Endothelial cell of umbilical vein (primary cell): Measurements from ENCODE around the gene MT1HL1. TPM values are rescaled to one million over a fixed set of nuclear protein-coding genes. Genes with fewer than 3 reads are reported as not detected.

Experiments
- BruUV-seq: library from RNA; stranded (reverse); fragments of 400-500 nt; replicated peaks from 2 replicates; lab custom pipeline; 2021; lab: Mats Ljungman, UMichigan
- CTCF ChIA-PET: fragments of 300-600, 350-600 bp; sonication (Branson Sonifier 250); formaldehyde crosslinking; loops from one replicate; lab custom pipeline; 2021; ENCODE audit warnings: antibody characterized with exemption, inconsistent platforms; lab: Charles Lee
- POLR2A ChIA-PET: fragments of 300-600, 350-600 bp; sonication (Branson Sonifier 250); formaldehyde crosslinking; loops from one replicate; lab custom pipeline; 2021; ENCODE audit warnings: antibody characterized with exemption, inconsistent platforms; lab: Charles Lee
- DNase-seq: peaks from one replicate; pipeline ENCODE4 v3.0.0-alpha.2; 2011; ENCODE audit warnings: low read depth, low spot score
- FAIRE-seq: peaks from 2 replicates; lab custom pipeline; 2011; peaks lifted over from hg19 to GRCh38; lab: Jason Lieb, UNC
- H2AFZ ChIP-seq: 2 replicates; pipeline ENCODE4 v1.6.0; 2012; ENCODE audit warnings: low read depth, low read length, control low read depth, inconsistent platforms
- H3K27ac ChIP-seq: 2 replicates; pipeline ENCODE4 v1.5.1; 2011; ENCODE audit warnings: low read depth, mild to moderate bottlenecking, control low read depth, low read length, moderate library complexity; ENCODE audit not compliant: insufficient read depth
- H3K27me3 ChIP-seq, 2 experiments: 2 replicates each; pipeline versions ENCODE4 v1.6.0 to v1.6.1; 2011; ENCODE audit warnings: low read length in 2 of 2, mixed read lengths in 1 of 2; ENCODE audit not compliant: control insufficient read depth in 2 of 2, insufficient read depth in 2 of 2
- H3K36me3 ChIP-seq, 2 experiments: 2 replicates in 1 of 2; 3 replicates in 1 of 2; pipeline ENCODE4 v1.5.1; 2011; ENCODE audit warnings: low read length in 2 of 2, mild to moderate bottlenecking in 1 of 2, moderate library complexity in 1 of 2; ENCODE audit not compliant: control insufficient read depth in 2 of 2, insufficient read depth in 2 of 2; ENCODE audit errors: extremely low read depth in 1 of 2
- H3K4me1 ChIP-seq: 3 replicates; pipeline ENCODE4 v1.5.1; 2011; ENCODE audit warnings: mild to moderate bottlenecking, low read length; ENCODE audit not compliant: control insufficient read depth, insufficient read depth; ENCODE audit errors: extremely low read depth
- H3K4me2 ChIP-seq: 2 replicates; pipeline ENCODE4 v1.6.1; 2011; ENCODE audit warnings: low read length, control low read depth, mixed read lengths; ENCODE audit not compliant: insufficient read depth
- H3K4me3 ChIP-seq, 3 experiments: fragments of 200-600 bp in 1 of 3; sonication (generic), shearing (Covaris generic) in 1 of 3; replicated peaks in 1 of 3; 2 replicates each; pipeline ENCODE4 v1.5.1; 2011 to 2016; ENCODE audit warnings: control low read depth in 3 of 3, low read length in 3 of 3, mild to moderate bottlenecking in 2 of 3, inconsistent platforms in 1 of 3, low read depth in 1 of 3, moderate library complexity in 1 of 3; ENCODE audit not compliant: insufficient read depth in 1 of 3
- H3K79me2 ChIP-seq: 2 replicates; pipeline ENCODE4 v1.6.0; 2012; ENCODE audit warnings: low read length, inconsistent platforms; ENCODE audit not compliant: control insufficient read depth, insufficient read depth
- H3K9ac ChIP-seq: replicated peaks from 2 replicates; pipeline ENCODE3; 2011; ENCODE audit warnings: low read length, control low read depth; ENCODE audit not compliant: insufficient read depth; ENCODE audit errors: extremely low read depth
- H3K9me1 ChIP-seq: replicated peaks from 3 replicates; pipeline ENCODE4 v1.6.0; 2011; ENCODE audit warnings: mild to moderate bottlenecking, low read length; ENCODE audit not compliant: control insufficient read depth, insufficient read depth; ENCODE audit errors: extremely low read depth
- H3K9me3 ChIP-seq: replicated peaks from 2 replicates; pipeline ENCODE4 v1.5.1; 2012; ENCODE audit warnings: low read length, inconsistent platforms; ENCODE audit not compliant: control insufficient read depth, insufficient read depth
- H4K20me1 ChIP-seq: replicated peaks from 2 replicates; pipeline ENCODE3; 2011; ENCODE audit warnings: mild to moderate bottlenecking, low read length; ENCODE audit not compliant: control insufficient read depth, insufficient read depth; ENCODE audit errors: extremely low read depth
- CTCF ChIP-seq, 2 donors: IDR thresholded peaks; 1 replicate in 1 of 2; 2 replicates in 1 of 2; pipeline ENCODE4 v1.5.1; 2011; ENCODE audit warnings: low read length in 2 of 2, mild to moderate bottlenecking in 2 of 2, moderate library complexity in 2 of 2, control low read depth in 1 of 2, inconsistent platforms in 1 of 2, low read depth in 1 of 2; ENCODE audit not compliant: insufficient read depth in 1 of 2; ENCODE audit errors: extremely low read depth in 1 of 2
- EZH2 ChIP-seq: IDR thresholded peaks from 2 replicates; pipeline ENCODE4 v1.6.1; 2012; ENCODE audit warnings: borderline replicate concordance, low read depth, mild to moderate bottlenecking, moderate library complexity, low read length, inconsistent platforms; ENCODE audit not compliant: severe bottlenecking
- FOS ChIP-seq: IDR thresholded peaks from 2 replicates; pipeline ENCODE4 v1.6.1; 2011; ENCODE audit warnings: mild to moderate bottlenecking, low read length, moderate library complexity, borderline replicate concordance; ENCODE audit not compliant: insufficient read depth
- GATA2 ChIP-seq: IDR thresholded peaks from 2 replicates; pipeline ENCODE4 v1.7.0; 2011; ENCODE audit warnings: low read depth, mild to moderate bottlenecking, moderate library complexity, mixed read lengths, low read length; ENCODE audit not compliant: insufficient read length, insufficient read depth
- JUN ChIP-seq: IDR thresholded peaks from 2 replicates; pipeline ENCODE4 v1.6.1; 2011; ENCODE audit warnings: borderline replicate concordance, low read depth; ENCODE audit not compliant: insufficient read length, insufficient read depth
- MYC ChIP-seq: IDR thresholded peaks from one replicate; pipeline ENCODE4 v1.6.1; 2011; ENCODE audit warnings: mild to moderate bottlenecking, low read depth, low read length
- POLR2A ChIP-seq: IDR thresholded peaks from 2 replicates; pipeline ENCODE4 v1.6.1; 2012; ENCODE audit warnings: low read depth, mild to moderate bottlenecking, control low read depth, low read length
- POLR2AphosphoS5 ChIP-seq: IDR thresholded peaks from 2 replicates; pipeline ENCODE4 v1.6.1; 2012; ENCODE audit warnings: low read depth, mild to moderate bottlenecking, control low read depth, low read length, moderate library complexity; ENCODE audit not compliant: insufficient read depth
- dilution Hi-C: fragments of 300-500 bp; cut with MboI; formaldehyde crosslinking; loops from one replicate; pipeline ENCODE4 v1.15.0; 2019; ENCODE audit warnings: low sequenced_read_pairs; ENCODE audit not compliant: extremely low pct_ligation_motif_present
- intact Hi-C: fragments of 100-400 bp; cut with micrococcal nuclease; formaldehyde crosslinking; loops from one replicate; pipeline ENCODE4 v1.10.0; 2022
- polyA plus RNA-seq, 4 experiments: library from polyadenylated mRNA; depleted of rRNA in 3 of 4; stranded (reverse) in 3 of 4; unstranded in 1 of 4; fragments of >200 nt; gene quantifications; 2 replicates each; pipeline versions ENCODE4 v1.2.1 to v1.2.3, GENCODE V29; 2011 to 2012; ENCODE audit warnings: missing spikeins in 1 of 4
- total RNA-seq: library from RNA; stranded (reverse); gene quantifications from 2 replicates; pipeline ENCODE4 v1.2.3, GENCODE V29; 2021
- TF ChIP-seq, protein P1 (sequence below): IDR thresholded peaks from 2 replicates; pipeline ENCODE4 v1.6.1; 2011; ENCODE audit not compliant: insufficient read depth, insufficient read length

MT1HL1 gene
- total and polyA plus RNA-seq, 2 donors (not counting 3 experiments of a cell fraction or from before 2014, with no cell fraction given) = not detected

GRCh38 chr1:237003516-237003915 lies 725 bp downstream of the MT1HL1 start:
- H3K9me3 ChIP-seq = peaks cover 4% of the 10 kb centered on the region
- H3K4me2 ChIP-seq = no peak overlapping the region
- H3K9ac ChIP-seq = no peak overlapping the region
- dilution Hi-C loops = no loop called here
- H2AFZ ChIP-seq = no peak overlapping the region
- ChIA-PET CTCF (no interaction called here), POLR2A (no interaction called here)
- no peaks in the 10 kb centered on the region for H3K27me3 ChIP-seq
- BruUV-seq = no TSS peak
- intact Hi-C loops = no loop called here
- H4K20me1 ChIP-seq = no peaks in the 10 kb centered on the region
- no peaks in the 10 kb centered on the region for H3K79me2 ChIP-seq
- FAIRE-seq = no peak
- no peak for TF ChIP-seq FOS
- TF ChIP-seq, protein P1, sequence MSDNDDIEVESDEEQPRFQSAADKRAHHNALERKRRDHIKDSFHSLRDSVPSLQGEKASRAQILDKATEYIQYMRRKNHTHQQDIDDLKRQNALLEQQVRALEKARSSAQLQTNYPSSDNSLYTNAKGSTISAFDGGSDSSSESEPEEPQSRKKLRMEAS = no peak
- TF ChIP-seq JUN = no peak
- TF ChIP-seq POLR2AphosphoS5 = no peak
- no peak for TF ChIP-seq EZH2
- no peak for TF ChIP-seq POLR2A
- TF ChIP-seq GATA2 = no peak
- TF ChIP-seq MYC = no peak
- TF ChIP-seq CTCF (IDR thresholded peaks at IDR 0.05; ENCODE audit: extremely low read depth in 1 of 2, insufficient read depth in 1 of 2, low read depth in 1 of 2, low read length in 2 of 2) = no peak
- DNase-seq = no peak
- no peaks in the 10 kb centered on the region for H3K9me1 ChIP-seq
- H3K27ac ChIP-seq = no peak overlapping the region
- H3K4me1 ChIP-seq = no peaks in the 10 kb centered on the region
- H3K4me3 ChIP-seq = no peak overlapping the region
- H3K36me3 ChIP-seq = no peaks in the 10 kb centered on the region
